Lower lobe of right lung (tissue), 2 donors: ENCODE data around the gene ZC3H12D. TPM values are rescaled to one million over a fixed set of nuclear protein-coding genes. Genes with fewer than 3 reads are reported as not detected.

Experiments
- ATAC-seq, 2 donors: fragments of 200-7000 bp; cut with Tn5 transposase; one replicate each; pipeline ENCODE4 v1.9.1; 2020 to 2022; ENCODE audit warnings: mild to moderate bottlenecking in 2 of 2, moderate library complexity in 2 of 2
- DNase-seq: peaks from one replicate; pipeline ENCODE4 v3.0.0-alpha.2; 2020
- H3K27ac ChIP-seq: fragments of 200-600 bp; one replicate; pipeline ENCODE4 v1.8.0; 2022
- H3K27me3 ChIP-seq: fragments of 200-600 bp; one replicate; pipeline ENCODE4 v1.8.0; 2022; ENCODE audit warnings: low read depth
- H3K36me3 ChIP-seq: fragments of 200-600 bp; one replicate; pipeline ENCODE4 v1.8.0; 2022; ENCODE audit warnings: mild to moderate bottlenecking
- H3K4me1 ChIP-seq: fragments of 200-600 bp; one replicate; pipeline ENCODE4 v1.8.0; 2022
- H3K4me3 ChIP-seq: fragments of 200-600 bp; one replicate; pipeline ENCODE4 v1.8.0; 2022; ENCODE audit warnings: mild to moderate bottlenecking
- H3K9me3 ChIP-seq: fragments of 200-600 bp; one replicate; pipeline ENCODE4 v1.8.0; 2022
- intact Hi-C: fragments of 100-400 bp; cut with DNase I; formaldehyde crosslinking; loops from one replicate; pipeline ENCODE4 v1.11.0; 2022
- total RNA-seq: library from RNA; stranded (reverse); fragmentation: NEBNext Ultra II Directional; extraction: Animal tissue kit (Norgen Biotek cat#: 25700); gene quantifications from one replicate; pipeline ENCODE4 v1.2.1, GENCODE V29; 2021
- TF ChIP-seq, protein P1 (sequence below): fragments of 200-600 bp; IDR thresholded peaks from one replicate; pipeline ENCODE4 v1.8.0; 2022; ENCODE audit warnings: antibody characterized with exemption, mild to moderate bottlenecking
- donor health status: DM: no; HTN: yes; CAD: no; lungs with severe emphysema.

The ZC3H12D gene
- total RNA-seq, 1 donor from 2014 or later: 2.6 TPM

DNA sequence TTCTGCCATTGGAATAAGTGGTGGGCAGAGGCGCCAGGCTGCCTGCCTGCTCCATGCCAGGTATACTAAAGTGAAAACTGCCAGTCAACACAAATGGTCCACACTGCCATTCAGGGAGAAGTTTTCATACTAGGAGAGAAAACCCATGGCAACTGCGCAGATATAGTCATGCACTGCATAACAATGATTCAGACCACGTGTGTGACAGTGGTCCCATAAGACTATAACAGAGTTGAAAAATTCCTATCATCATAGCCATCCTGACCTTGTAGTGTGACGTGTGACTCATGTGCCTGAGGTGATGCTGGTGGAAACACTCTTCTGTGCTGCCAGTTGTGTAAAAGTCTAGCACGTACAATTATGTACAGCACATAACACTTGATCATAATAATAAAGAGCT lies 25.1 kb downstream of the ZC3H12D start:
- H3K27ac ChIP-seq: no peak overlapping the region
- H3K27me3 ChIP-seq: no peaks in the 10 kb centered on the region
- peaks cover 11% of the 10 kb centered on the region for H3K4me1 ChIP-seq
- H3K36me3 ChIP-seq: peaks cover 4% of the 10 kb centered on the region
- no peak overlapping the region for H3K4me3 ChIP-seq
- ATAC-seq (peak in 1 of 2 donors; percentile 35), DNase-seq (no peak)
- no peaks in the 10 kb centered on the region for H3K9me3 ChIP-seq
- TF ChIP-seq, protein P1, sequence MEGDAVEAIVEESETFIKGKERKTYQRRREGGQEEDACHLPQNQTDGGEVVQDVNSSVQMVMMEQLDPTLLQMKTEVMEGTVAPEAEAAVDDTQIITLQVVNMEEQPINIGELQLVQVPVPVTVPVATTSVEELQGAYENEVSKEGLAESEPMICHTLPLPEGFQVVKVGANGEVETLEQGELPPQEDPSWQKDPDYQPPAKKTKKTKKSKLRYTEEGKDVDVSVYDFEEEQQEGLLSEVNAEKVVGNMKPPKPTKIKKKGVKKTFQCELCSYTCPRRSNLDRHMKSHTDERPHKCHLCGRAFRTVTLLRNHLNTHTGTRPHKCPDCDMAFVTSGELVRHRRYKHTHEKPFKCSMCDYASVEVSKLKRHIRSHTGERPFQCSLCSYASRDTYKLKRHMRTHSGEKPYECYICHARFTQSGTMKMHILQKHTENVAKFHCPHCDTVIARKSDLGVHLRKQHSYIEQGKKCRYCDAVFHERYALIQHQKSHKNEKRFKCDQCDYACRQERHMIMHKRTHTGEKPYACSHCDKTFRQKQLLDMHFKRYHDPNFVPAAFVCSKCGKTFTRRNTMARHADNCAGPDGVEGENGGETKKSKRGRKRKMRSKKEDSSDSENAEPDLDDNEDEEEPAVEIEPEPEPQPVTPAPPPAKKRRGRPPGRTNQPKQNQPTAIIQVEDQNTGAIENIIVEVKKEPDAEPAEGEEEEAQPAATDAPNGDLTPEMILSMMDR: no peak
- intact Hi-C loops: no loop called here

DNA sequence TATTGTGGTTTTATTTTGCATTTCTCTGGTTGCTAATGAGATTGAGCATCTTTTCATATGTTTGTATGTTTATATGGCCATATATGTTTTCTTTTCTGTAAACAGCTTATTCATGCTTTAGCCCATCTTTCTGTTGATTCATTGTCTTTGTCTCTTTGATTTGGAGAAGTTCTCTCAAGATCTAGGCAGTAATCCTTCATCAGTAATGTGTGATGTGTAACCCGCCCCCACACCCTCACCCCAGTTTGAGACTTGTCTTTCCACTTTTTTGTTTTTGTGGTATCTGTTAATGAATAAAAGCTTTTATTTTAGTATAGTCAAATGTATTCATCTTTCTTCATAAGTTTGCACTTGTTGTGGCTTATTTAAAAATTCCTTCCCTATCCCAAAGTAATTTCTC lies 26.0 kb downstream of the ZC3H12D start:
- no peak for ATAC-seq
- intact Hi-C loops: no loop called here
- Histone ChIP-seq H3K4me3 (no peak overlapping the region), H3K9me3 (no peaks in the 10 kb centered on the region), H3K36me3 (peaks cover 4% of the 10 kb centered on the region), H3K4me1 (peaks cover 20% of the 10 kb centered on the region), H3K27me3 (no peaks in the 10 kb centered on the region), H3K27ac (no peak overlapping the region)
- DNase-seq: no peak
- TF ChIP-seq, protein P1: no peak

- Histone ChIP-seq H3K9me3 (no peaks in the 10 kb centered on the region), H3K4me3 (no peak overlapping the region), H3K4me1 (peaks cover 27% of the 10 kb centered on the region), H3K36me3 (peaks cover 4% of the 10 kb centered on the region), H3K27me3 (no peaks in the 10 kb centered on the region), H3K27ac (no peak overlapping the region)
- intact Hi-C loops: no loop called here
- TF ChIP-seq, protein P1: no peak
- DNase-seq (no peak), ATAC-seq (no peak)
Measured at GRCh38 chr6:149458196-149458595, 26.6 kb downstream of the ZC3H12D start.

GRCh38 chr6:149457316-149457884 lies 27.4 kb downstream of the ZC3H12D start:
- Histone ChIP-seq H3K27me3 (no peaks in the 10 kb centered on the region), H3K9me3 (no peaks in the 10 kb centered on the region), H3K4me3 (no peak overlapping the region), H3K4me1 (peaks cover 29% of the 10 kb centered on the region), H3K36me3 (peaks cover 4% of the 10 kb centered on the region), H3K27ac (no peak overlapping the region)
- intact Hi-C loops: no loop called here
- TF ChIP-seq, protein P1: no peak
- ATAC-seq (no peak), DNase-seq (no peak)

DNA sequence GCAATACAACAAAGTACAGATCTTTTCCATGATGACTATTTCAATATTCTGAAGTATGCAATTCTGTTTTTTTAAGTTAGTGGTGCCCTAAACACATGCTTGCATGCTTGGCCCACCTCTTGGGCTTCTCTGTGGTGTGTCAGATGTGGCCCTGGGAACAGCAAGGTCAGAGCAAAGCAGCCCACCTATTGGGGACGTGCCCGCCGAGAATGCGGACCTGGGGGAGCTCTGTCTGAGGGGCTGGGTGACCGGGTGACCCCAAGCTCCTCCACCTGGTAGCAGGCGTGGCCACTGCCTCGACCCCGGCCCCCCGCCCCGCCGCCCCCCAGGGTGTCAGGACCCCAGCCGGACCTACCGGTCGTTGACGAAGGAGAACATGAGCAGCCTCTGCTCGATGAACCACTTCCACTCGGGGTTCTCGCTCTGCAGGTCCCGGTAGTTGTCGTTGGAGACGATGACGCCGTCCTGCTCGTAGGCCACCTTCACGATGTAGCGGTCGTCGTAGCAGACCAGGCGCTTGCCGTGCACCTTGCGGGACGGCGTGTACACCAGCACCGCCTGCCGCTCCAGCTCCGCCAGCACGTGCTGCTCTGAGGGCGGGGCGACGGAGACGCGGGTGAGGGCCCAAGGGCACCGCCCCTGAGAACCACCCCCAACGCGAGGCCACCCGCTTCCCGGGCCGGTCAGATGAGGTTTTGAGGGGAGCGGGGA lies 28.3 kb downstream of the ZC3H12D start:
- intact Hi-C loops: no loop called here
- Histone ChIP-seq H3K9me3 (no peaks in the 10 kb centered on the region), H3K27ac (no peak overlapping the region), H3K4me3 (no peak overlapping the region), H3K36me3 (peaks cover 4% of the 10 kb centered on the region), H3K27me3 (peaks cover under 1% of the 10 kb centered on the region), H3K4me1 (peaks cover 32% of the 10 kb centered on the region)
- TF ChIP-seq, protein P1: no peak
- DNase-seq: no peak
- ATAC-seq: no peak
